ENCODE results near the gene ZFP1.
"Not testable (repeated sequence)": the region's sequence is repeated elsewhere in the genome, so short reads cannot be mapped to it uniquely, and the experiment has no call there.

The ZFP1 gene

DNA sequence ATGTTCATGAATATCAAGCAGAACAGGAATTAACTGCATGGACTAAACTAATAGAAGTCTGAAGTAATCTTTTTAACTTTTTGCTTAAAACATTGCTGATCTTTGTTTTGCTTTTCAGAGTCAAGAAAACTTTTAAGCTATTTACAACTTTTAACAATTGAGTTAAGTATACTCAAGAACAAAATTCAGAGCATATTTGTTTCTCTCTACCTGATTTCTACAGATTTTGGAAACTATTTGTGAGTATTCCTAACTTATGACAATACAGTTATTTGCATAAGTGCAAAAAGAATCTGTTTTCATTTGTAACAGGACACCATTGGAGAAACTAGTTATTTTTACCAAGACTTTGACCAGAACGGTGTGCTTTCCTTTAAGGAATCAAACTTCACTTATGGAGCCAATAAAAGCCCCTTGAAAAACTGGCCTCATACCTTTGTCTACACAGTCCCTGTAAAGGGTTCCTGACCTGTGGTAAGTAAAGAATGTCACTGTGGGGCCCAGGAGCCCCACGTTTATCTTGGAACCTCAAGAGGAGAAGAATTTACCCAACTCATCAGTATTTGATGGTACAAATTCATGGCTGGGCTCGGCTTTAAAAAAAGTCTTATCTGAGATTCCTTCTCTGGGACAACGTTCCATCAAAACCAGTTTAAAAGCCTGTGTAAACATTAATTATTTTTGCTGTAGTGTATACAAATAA, 20.5 kb upstream of the ZFP1 start:
- Histone ChIP-seq H3K36me3 (ENCODE audit: control insufficient read depth in 2 of 2, insufficient read depth in 2 of 2, low read length in 2 of 2) (no peaks in the 10 kb centered on the region), H3K27ac (ENCODE audit: low read depth in 2 of 2, low read length in 2 of 2) (no peak overlapping the region), H3K9me3 (ENCODE audit: control insufficient read depth in 2 of 2, low read length in 2 of 2) (no peaks in the 10 kb centered on the region), H3K4me1 (ENCODE audit: control insufficient read depth in 2 of 2, insufficient read depth in 2 of 2, low read length in 2 of 2) (no peaks in the 10 kb centered on the region), H3K9ac (ENCODE audit: low read depth in 1 of 2, low read length in 2 of 2) (no peak overlapping the region), H3K27me3 (ENCODE audit: control insufficient read depth in 2 of 2, insufficient read depth in 2 of 2, low read length in 2 of 2) (no peaks in the 10 kb centered on the region), H3K4me3 (ENCODE audit: low read length in 2 of 2) (no peak overlapping the region)

DNA sequence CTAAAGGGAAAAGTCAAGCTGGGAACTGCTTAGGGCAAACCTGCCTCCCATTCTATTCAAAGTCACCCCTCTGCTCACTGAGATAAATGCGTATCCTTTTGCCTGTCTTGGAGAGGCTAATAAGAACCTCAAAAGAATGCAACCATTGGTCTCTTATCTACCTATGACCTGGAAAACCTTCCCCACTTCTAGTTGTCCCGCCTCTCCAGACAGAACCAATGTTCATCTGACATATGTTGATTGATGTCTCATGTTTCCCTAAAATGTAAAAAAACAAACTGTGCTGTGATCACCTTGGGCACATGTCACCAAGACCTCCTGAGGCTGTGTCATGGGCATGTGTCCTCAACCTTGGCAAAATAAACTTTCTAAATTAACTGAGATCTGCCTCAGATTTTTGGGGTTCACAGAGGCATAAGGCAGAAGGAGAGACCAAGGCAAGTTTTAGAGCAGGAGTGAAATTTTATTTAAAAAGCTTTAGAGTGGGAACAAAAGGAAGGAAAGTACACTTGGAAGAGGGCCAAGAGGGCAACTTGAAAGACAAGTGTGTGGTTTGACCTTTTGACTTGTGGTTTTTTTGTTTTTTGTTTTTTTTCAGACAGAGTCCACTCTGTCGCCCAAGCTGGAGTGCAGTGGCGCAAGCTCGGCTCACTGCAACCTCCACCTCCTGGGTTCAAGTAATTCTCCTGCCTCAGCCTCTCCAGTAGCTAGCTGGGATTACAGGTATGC, 18.7 kb upstream of the ZFP1 start:
- not testable (repeated sequence) for H3K27ac ChIP-seq (ENCODE audit: low read depth in 2 of 2, low read length in 2 of 2); H3K9ac ChIP-seq (ENCODE audit: low read depth in 1 of 2, low read length in 2 of 2); H3K4me1 ChIP-seq (ENCODE audit: control insufficient read depth in 2 of 2, insufficient read depth in 2 of 2, low read length in 2 of 2); H3K4me3 ChIP-seq (ENCODE audit: low read length in 2 of 2); H3K9me3 ChIP-seq (ENCODE audit: control insufficient read depth in 2 of 2, low read length in 2 of 2); H3K36me3 ChIP-seq (ENCODE audit: control insufficient read depth in 2 of 2, insufficient read depth in 2 of 2, low read length in 2 of 2); H3K27me3 ChIP-seq (ENCODE audit: control insufficient read depth in 2 of 2, insufficient read depth in 2 of 2, low read length in 2 of 2)

DNA sequence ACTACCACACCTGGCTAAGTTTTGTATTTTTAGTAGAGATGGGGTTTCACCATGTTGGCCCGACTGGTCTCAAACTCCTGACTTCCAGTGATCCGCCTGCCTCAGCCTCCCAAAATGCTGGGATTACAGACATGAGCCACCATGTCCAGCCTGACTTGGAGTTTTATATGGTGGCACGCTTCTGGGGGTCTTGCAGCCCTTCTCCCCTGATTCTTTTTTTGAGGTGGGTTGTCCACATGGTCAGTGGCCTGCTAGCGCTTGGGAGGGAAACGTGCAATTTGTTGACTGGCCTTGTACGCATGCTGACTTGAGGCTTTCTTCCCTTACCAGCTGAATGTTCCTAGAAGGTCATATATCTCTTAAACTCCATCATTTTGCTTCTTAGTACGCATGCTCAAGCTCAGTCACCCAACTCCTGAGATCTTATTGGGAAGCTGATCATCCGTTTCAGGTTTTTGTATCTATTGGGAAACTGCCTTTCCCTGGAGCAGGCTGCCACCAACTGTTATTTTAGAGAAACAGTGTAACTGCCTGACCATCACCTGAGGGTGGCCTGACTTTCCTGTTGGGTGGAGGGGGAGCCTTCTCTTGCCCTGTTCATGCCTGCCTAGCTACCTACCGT, 18.1 kb upstream of the ZFP1 start:
- Histone ChIP-seq H3K4me3 (ENCODE audit: low read length in 2 of 2) (no peak overlapping the region), H3K27me3 (ENCODE audit: control insufficient read depth in 2 of 2, insufficient read depth in 2 of 2, low read length in 2 of 2) (no peaks in the 10 kb centered on the region), H3K9me3 (ENCODE audit: control insufficient read depth in 2 of 2, low read length in 2 of 2) (no peaks in the 10 kb centered on the region), H3K36me3 (ENCODE audit: control insufficient read depth in 2 of 2, insufficient read depth in 2 of 2, low read length in 2 of 2) (no peaks in the 10 kb centered on the region), H3K4me1 (ENCODE audit: control insufficient read depth in 2 of 2, insufficient read depth in 2 of 2, low read length in 2 of 2) (no peaks in the 10 kb centered on the region), H3K9ac (ENCODE audit: low read depth in 1 of 2, low read length in 2 of 2) (no peak overlapping the region), H3K27ac (ENCODE audit: low read depth in 2 of 2, low read length in 2 of 2) (no peak overlapping the region)

DNA sequence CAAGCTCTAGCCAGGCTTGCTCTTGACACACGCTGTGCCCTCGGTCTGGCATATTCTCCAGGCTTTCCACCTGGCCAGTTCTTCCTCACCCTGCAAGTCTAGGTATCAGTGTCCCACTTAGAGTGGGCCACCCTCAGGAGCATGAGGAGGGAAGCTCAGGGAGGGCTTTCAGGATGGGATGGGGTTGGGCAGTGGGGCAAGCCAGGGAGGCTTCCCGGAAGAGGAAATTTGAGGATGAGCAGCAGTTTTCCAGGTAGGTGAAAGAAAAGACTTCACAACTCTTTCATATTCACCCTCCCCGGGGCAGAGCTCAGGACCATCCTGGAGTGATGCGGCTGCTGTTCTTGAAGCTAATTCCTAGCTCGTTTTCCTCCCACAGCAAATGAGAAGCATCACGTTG, 17.2 kb upstream of the ZFP1 start:
- Histone ChIP-seq H3K4me1 (ENCODE audit: control insufficient read depth in 2 of 2, insufficient read depth in 2 of 2, low read length in 2 of 2) (no peaks in the 10 kb centered on the region), H3K36me3 (ENCODE audit: control insufficient read depth in 2 of 2, insufficient read depth in 2 of 2, low read length in 2 of 2) (no peaks in the 10 kb centered on the region), H3K9ac (ENCODE audit: low read depth in 1 of 2, low read length in 2 of 2) (no peak overlapping the region), H3K9me3 (ENCODE audit: control insufficient read depth in 2 of 2, low read length in 2 of 2) (no peaks in the 10 kb centered on the region), H3K4me3 (ENCODE audit: low read length in 2 of 2) (no peak overlapping the region), H3K27ac (ENCODE audit: low read depth in 2 of 2, low read length in 2 of 2) (no peak overlapping the region), H3K27me3 (ENCODE audit: control insufficient read depth in 2 of 2, insufficient read depth in 2 of 2, low read length in 2 of 2) (no peaks in the 10 kb centered on the region)

DNA sequence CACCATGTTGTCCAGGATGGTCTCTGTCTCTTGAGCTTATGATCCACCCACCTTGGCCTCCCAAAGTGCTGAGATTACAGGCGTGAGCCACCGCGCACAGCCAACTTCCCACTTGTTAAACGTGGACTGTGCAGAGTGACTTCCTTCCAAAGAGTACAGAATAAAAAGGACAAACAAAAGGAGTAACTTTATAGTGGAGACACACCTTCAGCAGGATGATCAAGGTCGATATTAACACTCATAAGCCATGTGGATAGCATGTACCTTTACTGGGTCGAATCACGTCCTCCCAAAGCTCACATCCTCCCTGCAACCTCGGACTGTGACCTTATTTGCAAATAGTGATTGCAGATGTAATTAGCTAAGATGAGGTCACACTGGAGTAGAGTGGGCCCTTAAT, 10.1 kb upstream of the ZFP1 start:
- H3K27ac ChIP-seq (ENCODE audit: low read depth in 2 of 2, low read length in 2 of 2): peak overlapping the region in 1 of 2 donors; percentile 52
- H3K9me3 ChIP-seq (ENCODE audit: control insufficient read depth in 2 of 2, low read length in 2 of 2): no peaks in the 10 kb centered on the region
- no peak overlapping the region for H3K9ac ChIP-seq (ENCODE audit: low read depth in 1 of 2, low read length in 2 of 2)
- no peaks in the 10 kb centered on the region for H3K36me3 ChIP-seq (ENCODE audit: control insufficient read depth in 2 of 2, insufficient read depth in 2 of 2, low read length in 2 of 2)
- no peak overlapping the region for H3K4me3 ChIP-seq (ENCODE audit: low read length in 2 of 2)
- peaks cover 6 to 11% of the 10 kb centered on the region in 2 donors for H3K4me1 ChIP-seq (ENCODE audit: control insufficient read depth in 2 of 2, insufficient read depth in 2 of 2, low read length in 2 of 2)
- H3K27me3 ChIP-seq (ENCODE audit: control insufficient read depth in 2 of 2, insufficient read depth in 2 of 2, low read length in 2 of 2): no peaks in the 10 kb centered on the region

DNA sequence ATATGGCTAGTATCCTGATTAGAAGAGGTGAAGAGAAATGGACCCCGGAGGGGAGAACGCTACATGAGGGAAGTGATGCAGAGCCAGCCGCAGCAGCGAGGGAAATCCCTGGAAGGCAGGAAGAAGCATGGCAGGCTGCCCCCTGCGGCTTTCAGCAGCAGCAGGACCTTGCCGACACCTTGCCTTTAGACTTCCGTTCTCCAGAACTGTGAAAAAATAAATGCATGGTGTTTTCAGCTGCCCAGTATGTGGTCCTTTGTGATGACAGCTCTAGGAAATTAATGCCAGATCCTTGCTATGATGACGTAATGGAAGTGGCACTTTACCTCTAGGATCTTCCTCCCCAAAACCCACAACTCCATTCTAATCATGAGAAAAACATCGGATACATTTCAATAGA, 9.7 kb upstream of the ZFP1 start:
- no peaks in the 10 kb centered on the region for H3K36me3 ChIP-seq (ENCODE audit: control insufficient read depth in 2 of 2, insufficient read depth in 2 of 2, low read length in 2 of 2)
- no peak overlapping the region for H3K9ac ChIP-seq (ENCODE audit: low read depth in 1 of 2, low read length in 2 of 2)
- no peaks in the 10 kb centered on the region for H3K27me3 ChIP-seq (ENCODE audit: control insufficient read depth in 2 of 2, insufficient read depth in 2 of 2, low read length in 2 of 2)
- peak overlapping the region in 1 of 2 donors; percentile 52 for H3K27ac ChIP-seq (ENCODE audit: low read depth in 2 of 2, low read length in 2 of 2)
- no peaks in the 10 kb centered on the region for H3K9me3 ChIP-seq (ENCODE audit: control insufficient read depth in 2 of 2, low read length in 2 of 2)
- H3K4me1 ChIP-seq (ENCODE audit: control insufficient read depth in 2 of 2, insufficient read depth in 2 of 2, low read length in 2 of 2): peaks cover 6 to 11% of the 10 kb centered on the region in 2 donors
- H3K4me3 ChIP-seq (ENCODE audit: low read length in 2 of 2): no peak overlapping the region

DNA sequence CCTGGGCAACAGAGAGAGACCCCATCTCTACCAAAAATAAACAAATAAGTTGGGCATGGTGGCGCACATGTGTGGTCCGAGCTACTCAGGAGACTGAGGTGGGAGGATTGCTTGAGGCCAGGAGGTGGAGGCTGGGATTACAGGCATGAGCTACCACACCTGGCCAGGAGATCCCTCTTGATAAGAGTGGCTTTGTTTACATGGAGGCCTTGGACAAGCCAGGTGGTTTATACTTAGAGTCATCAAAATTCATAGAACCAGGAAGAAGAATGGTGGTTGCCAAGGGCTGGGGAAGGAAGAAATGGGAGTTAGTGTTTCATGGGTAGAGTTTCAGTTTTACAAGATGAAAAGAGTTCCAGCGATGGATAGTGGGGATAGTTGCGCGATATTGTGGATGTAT, 8.8 kb upstream of the ZFP1 start:
- H3K4me1 ChIP-seq (ENCODE audit: control insufficient read depth in 2 of 2, insufficient read depth in 2 of 2, low read length in 2 of 2): peaks cover 6 to 11% of the 10 kb centered on the region in 2 donors
- no peaks in the 10 kb centered on the region for H3K9me3 ChIP-seq (ENCODE audit: control insufficient read depth in 2 of 2, low read length in 2 of 2)
- no peaks in the 10 kb centered on the region for H3K27me3 ChIP-seq (ENCODE audit: control insufficient read depth in 2 of 2, insufficient read depth in 2 of 2, low read length in 2 of 2)
- H3K36me3 ChIP-seq (ENCODE audit: control insufficient read depth in 2 of 2, insufficient read depth in 2 of 2, low read length in 2 of 2): no peaks in the 10 kb centered on the region
- no peak overlapping the region for H3K4me3 ChIP-seq (ENCODE audit: low read length in 2 of 2)
- peak overlapping the region in 1 of 2 donors; percentile 22 for H3K27ac ChIP-seq (ENCODE audit: low read depth in 2 of 2, low read length in 2 of 2)
- no peak overlapping the region for H3K9ac ChIP-seq (ENCODE audit: low read depth in 1 of 2, low read length in 2 of 2)

DNA sequence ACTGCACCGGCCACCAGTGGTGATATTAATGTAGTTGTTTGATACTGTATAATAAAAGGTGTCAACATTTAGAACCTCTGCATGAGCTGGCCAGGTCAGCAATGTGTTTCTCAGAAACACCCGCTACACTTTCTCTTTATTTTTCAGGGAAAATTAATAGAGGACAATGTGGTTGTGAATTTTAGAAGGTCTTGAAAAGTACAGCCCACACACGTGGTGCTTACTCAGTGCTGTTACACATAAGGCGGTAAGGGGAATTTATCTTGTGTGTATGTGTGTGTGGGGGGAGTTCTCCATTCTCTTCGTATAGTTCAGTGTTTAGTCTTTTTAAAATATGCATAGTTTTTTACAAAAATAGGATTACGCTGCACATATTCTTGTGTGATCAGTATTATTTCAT, 4.4 kb upstream of the ZFP1 start:
- H3K27ac ChIP-seq (ENCODE audit: low read depth in 2 of 2, low read length in 2 of 2): no peak overlapping the region
- no peaks in the 10 kb centered on the region for H3K27me3 ChIP-seq (ENCODE audit: control insufficient read depth in 2 of 2, insufficient read depth in 2 of 2, low read length in 2 of 2)
- H3K9me3 ChIP-seq (ENCODE audit: control insufficient read depth in 2 of 2, low read length in 2 of 2): no peaks in the 10 kb centered on the region
- H3K9ac ChIP-seq (ENCODE audit: low read depth in 1 of 2, low read length in 2 of 2): no peak overlapping the region
- H3K4me1 ChIP-seq (ENCODE audit: control insufficient read depth in 2 of 2, insufficient read depth in 2 of 2, low read length in 2 of 2): peaks cover 0 to under 1% of the 10 kb centered on the region in 2 donors
- no peak overlapping the region for H3K4me3 ChIP-seq (ENCODE audit: low read length in 2 of 2)
- H3K36me3 ChIP-seq (ENCODE audit: control insufficient read depth in 2 of 2, insufficient read depth in 2 of 2, low read length in 2 of 2): no peaks in the 10 kb centered on the region

DNA sequence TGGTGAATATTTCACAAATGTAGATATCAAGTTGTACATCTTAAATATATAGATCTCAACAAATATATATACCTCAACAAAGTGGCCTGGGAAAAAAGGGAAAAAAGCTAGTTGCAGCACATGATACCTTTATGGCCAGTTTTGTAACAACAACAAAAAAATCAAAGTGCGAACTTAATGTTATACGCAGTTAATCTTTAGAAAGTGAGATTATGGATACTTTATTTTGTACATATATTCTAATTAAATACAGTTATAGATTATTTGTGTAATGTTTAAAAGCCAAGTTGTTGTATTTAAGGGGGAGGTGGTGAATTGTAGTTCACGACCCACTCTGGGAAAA, 385 bp upstream of the ZFP1 start:
- H3K36me3 ChIP-seq (ENCODE audit: control insufficient read depth in 2 of 2, insufficient read depth in 2 of 2, low read length in 2 of 2): peaks cover 0 to 2% of the 10 kb centered on the region in 2 donors
- no peak overlapping the region for H3K27ac ChIP-seq (ENCODE audit: low read depth in 2 of 2, low read length in 2 of 2)
- peak overlapping the region; percentile 47 to 97 for H3K9ac ChIP-seq (ENCODE audit: low read depth in 1 of 2, low read length in 2 of 2)
- H3K9me3 ChIP-seq (ENCODE audit: control insufficient read depth in 2 of 2, low read length in 2 of 2): no peaks in the 10 kb centered on the region
- peaks cover 0 to 4% of the 10 kb centered on the region in 2 donors for H3K4me1 ChIP-seq (ENCODE audit: control insufficient read depth in 2 of 2, insufficient read depth in 2 of 2, low read length in 2 of 2)
- peak overlapping the region; percentile 91 to 97 for H3K4me3 ChIP-seq (ENCODE audit: low read length in 2 of 2)
- no peaks in the 10 kb centered on the region for H3K27me3 ChIP-seq (ENCODE audit: control insufficient read depth in 2 of 2, insufficient read depth in 2 of 2, low read length in 2 of 2)

DNA sequence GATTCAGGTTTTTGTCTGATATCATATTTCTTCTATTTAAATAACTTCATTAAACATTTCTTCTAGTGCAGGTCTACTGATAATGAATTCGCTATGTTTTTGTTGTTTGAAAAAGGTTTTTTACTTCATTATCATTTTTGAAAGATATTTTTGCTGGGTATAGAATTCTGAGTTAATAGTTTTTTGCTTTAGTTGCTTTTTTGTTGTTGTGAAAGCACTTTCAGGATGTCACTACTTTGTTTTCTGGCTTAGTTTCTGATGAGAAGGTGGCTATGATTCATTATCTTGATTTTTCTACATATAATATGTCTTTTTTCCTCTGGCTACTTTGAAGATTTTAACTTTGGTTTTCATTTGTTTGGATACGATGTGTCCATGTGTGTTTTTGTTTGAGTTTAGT, 3.5 kb downstream of the ZFP1 start:
- H3K36me3 ChIP-seq (ENCODE audit: control insufficient read depth in 2 of 2, insufficient read depth in 2 of 2, low read length in 2 of 2): peaks cover 0 to 8% of the 10 kb centered on the region in 2 donors
- H3K27ac ChIP-seq (ENCODE audit: low read depth in 2 of 2, low read length in 2 of 2): no peak overlapping the region
- H3K4me3 ChIP-seq (ENCODE audit: low read length in 2 of 2): no peak overlapping the region
- no peaks in the 10 kb centered on the region for H3K9me3 ChIP-seq (ENCODE audit: control insufficient read depth in 2 of 2, low read length in 2 of 2)
- H3K9ac ChIP-seq (ENCODE audit: low read depth in 1 of 2, low read length in 2 of 2): no peak overlapping the region
- H3K4me1 ChIP-seq (ENCODE audit: control insufficient read depth in 2 of 2, insufficient read depth in 2 of 2, low read length in 2 of 2): peaks cover 0 to 4% of the 10 kb centered on the region in 2 donors
- no peaks in the 10 kb centered on the region for H3K27me3 ChIP-seq (ENCODE audit: control insufficient read depth in 2 of 2, insufficient read depth in 2 of 2, low read length in 2 of 2)

All from mucosa of rectum (tissue), 2 donors.